Right lobe of liver (tissue), 6 donors: ENCODE data around the gene CD59. TPM values are rescaled to one million over a fixed set of nuclear protein-coding genes. Genes with fewer than 3 reads are reported as not detected.

Experiments used
- ATAC-seq, 4 donors: fragments of 200-7000 bp; cut with Tn5 transposase; one replicate each; pipeline ENCODE4 v1.9.1; 2020; ENCODE audit warnings: mild to moderate bottlenecking in 4 of 4, moderate library complexity in 4 of 4
- DNase-seq, 3 donors: peaks; one replicate each; pipeline ENCODE4 v3.0.0-alpha.2; 2020
- H3K27ac ChIP-seq, 3 donors: fragments of 200-600 bp; one replicate each; pipeline ENCODE4 v1.8.0; 2022
- H3K27me3 ChIP-seq, 2 donors: fragments of 200-600 bp; one replicate each; pipeline ENCODE4 v1.8.0; 2022
- H3K36me3 ChIP-seq, 4 donors: fragments of 200-600 bp; sonication (generic) in 1 of 4; one replicate each; pipeline versions ENCODE4 v1.5.1 to v1.8.0; 2017 to 2022; ENCODE audit warnings: control low read depth in 1 of 4
- H3K4me1 ChIP-seq, 4 donors: fragments of 200-600 bp; sonication (generic) in 1 of 4; one replicate each; pipeline versions ENCODE4 v1.5.1 to v1.8.0; 2017 to 2022; ENCODE audit warnings: control low read depth in 1 of 4
- H3K4me3 ChIP-seq, 3 donors: fragments of 200-600 bp; one replicate each; pipeline ENCODE4 v1.8.0; 2022
- H3K9me3 ChIP-seq, 4 donors: fragments of 200-600 bp; sonication (generic) in 1 of 4; one replicate each; pipeline versions ENCODE4 v1.5.1 to v1.8.0; 2017 to 2022; ENCODE audit warnings: control low read depth in 1 of 4
- CTCF ChIP-seq, 4 donors: fragments of 200-600 bp in 3 of 4; fragments of 450-650 bp in 1 of 4; IDR thresholded peaks; one replicate each; pipeline versions ENCODE4 v1.5.1 to v1.8.0; 2016 to 2022; ENCODE audit warnings: antibody characterized with exemption in 4 of 4, mild to moderate bottlenecking in 2 of 4
- POLR2A ChIP-seq: fragments of 450-650 bp; IDR thresholded peaks from one replicate; pipeline ENCODE4 v1.6.1; 2017; ENCODE audit warnings: antibody characterized with exemption, mild to moderate bottlenecking
- WGBS: methylation state at CpG from one replicate; pipeline ENCODE4 v1.1.6; 2018; ENCODE audit warnings: low coverage, low lambda C conversion rate; ENCODE audit not compliant: insufficient coverage; ENCODE audit errors: missing lambda C conversion rate; 5-methylcytosine and 5-hydroxymethylcytosine counted together
- intact Hi-C, 2 donors: fragments of 100-400 bp; cut with DNase I; formaldehyde crosslinking; loops; one replicate each; pipeline versions ENCODE4 v1.11.2 to v1.14.1; 2022
- total RNA-seq, 6 experiments: library from RNA; depleted of rRNA in 2 of 6; stranded (reverse); fragments of >200 nt in 2 of 6; fragmentation: NEBNext Ultra II Directional in 3 of 6; extraction: Animal tissue kit (Norgen Biotek cat#: 25700) in 3 of 6; gene quantifications; one replicate each; pipeline versions ENCODE4 v1.1.0 to v1.2.4, GENCODE V29; 2016 to 2023
- donor health status: DM: no; HTN: yes; CAD: no.
- donor health status: DM: no; HTN: no; CAD: no.
- donor health status: DM: no; HTN: no; CAD: no.
- donor health status: DM: no; HTN: yes; CAD: no.
- donor health status: DM: no; HTN: yes; CAD: no.

The CD59 gene
- total RNA-seq, 6 experiments from 2014 or later, result 145 to 314 (median 197) TPM

- H3K4me1 ChIP-seq, result peaks cover 0 to 70% (median 8%) of the 10 kb centered on the region in 4 donors
- WGBS, result 56% methylated on average over 2 of the region's 2 CpGs
- intact Hi-C loops, result no loop called here
- H3K27ac ChIP-seq, result peak overlapping the region in 2 of 3 donors; percentile 67 to 75
- no peak for DNase-seq
- peaks cover 0 to 19% (median 7%) of the 10 kb centered on the region in 4 donors for H3K36me3 ChIP-seq
- ATAC-seq, result peak in 1 of 4 donors; percentile 1
- no peaks in the 10 kb centered on the region for H3K27me3 ChIP-seq
- H3K9me3 ChIP-seq, result no peaks in the 10 kb centered on the region
- no peak overlapping the region for H3K4me3 ChIP-seq
- no peak for TF ChIP-seq POLR2A
- no peak for TF ChIP-seq CTCF (IDR thresholded peaks at IDR 0.05)
Observed at GRCh38 chr11:33706966-33707365, 29.3 kb downstream of the CD59 start.

GRCh38 chr11:33706546-33706945, 29.7 kb downstream of the CD59 start:
- ATAC-seq, result peak in 3 of 4 donors; percentile 12 to 34 (median 21)
- peaks cover 0 to 19% (median 7%) of the 10 kb centered on the region in 4 donors for H3K36me3 ChIP-seq
- DNase-seq, result no peak

GRCh38 chr11:33704240-33705002, 31.8 kb downstream of the CD59 start:
- peaks cover 0 to 88% (median 12%) of the 10 kb centered on the region in 4 donors for H3K4me1 ChIP-seq
- no peaks in the 10 kb centered on the region for H3K9me3 ChIP-seq
- TF ChIP-seq CTCF (IDR thresholded peaks at IDR 0.05) (no peak), POLR2A (no peak)
- DNase-seq, result no peak
- 83% methylated on average over 5 of the region's 7 CpGs for WGBS
- intact Hi-C loops, result no loop called here
- peaks cover 0 to 9% (median 4%) of the 10 kb centered on the region in 4 donors for H3K36me3 ChIP-seq
- no peak overlapping the region for H3K4me3 ChIP-seq
- no peaks in the 10 kb centered on the region for H3K27me3 ChIP-seq
- no peak for ATAC-seq
- peak overlapping the region in 2 of 3 donors; percentile 67 to 69 for H3K27ac ChIP-seq

More at GRCh38 chr11:33706546-33706945, 29.7 kb downstream of the CD59 start:
- Histone ChIP-seq H3K4me3 (no peak overlapping the region), H3K27ac (peak overlapping the region in 2 of 3 donors; percentile 67 to 75), H3K27me3 (no peaks in the 10 kb centered on the region), H3K4me1 (peaks cover 0 to 74% (median 10%) of the 10 kb centered on the region in 4 donors), H3K9me3 (no peaks in the 10 kb centered on the region)
- intact Hi-C loops, result no loop called here
- no peak for TF ChIP-seq POLR2A
- WGBS, result 8% methylated on average over 2 of the region's 2 CpGs

- peaks cover 0 to 3% (median 1%) of the 10 kb centered on the region in 4 donors for H3K36me3 ChIP-seq
- H3K4me1 ChIP-seq, result peaks cover 0 to 83% (median 12%) of the 10 kb centered on the region in 4 donors
- intact Hi-C loops, result no loop called here
- no peaks in the 10 kb centered on the region for H3K27me3 ChIP-seq
- ATAC-seq (peak in 3 of 4 donors; percentile 8 to 30 (median 16)), DNase-seq (peak in 1 of 3 donors; percentile 46)
- peak overlapping the region in 2 of 3 donors; percentile 67 to 69 for H3K27ac ChIP-seq
- WGBS, result 81% methylated on average over 3 of the region's 4 CpGs
- no peak overlapping the region for H3K4me3 ChIP-seq
- H3K9me3 ChIP-seq, result no peaks in the 10 kb centered on the region
- TF ChIP-seq CTCF (IDR thresholded peaks at IDR 0.05) (no peak), POLR2A (no peak)
Observed at GRCh38 chr11:33703788-33704187, 32.4 kb downstream of the CD59 start.

GRCh38 chr11:33703234-33703633, 33.0 kb downstream of the CD59 start:
- TF ChIP-seq POLR2A (no peak), CTCF (IDR thresholded peaks at IDR 0.05) (no peak)
- WGBS, result 45% methylated on average over 5 of the region's 5 CpGs
- no peaks in the 10 kb centered on the region for H3K27me3 ChIP-seq
- no peak overlapping the region for H3K4me3 ChIP-seq
- intact Hi-C loops, result no loop called here
- ATAC-seq (no peak), DNase-seq (no peak)
- H3K4me1 ChIP-seq, result peaks cover 0 to 77% (median 12%) of the 10 kb centered on the region in 4 donors
- no peaks in the 10 kb centered on the region for H3K9me3 ChIP-seq
- no peaks in the 10 kb centered on the region for H3K36me3 ChIP-seq
- H3K27ac ChIP-seq, result peak overlapping the region in 2 of 3 donors; percentile 67 to 69
